ENCODE results near the gene POLR2A.

Gene POLR2A

DNA sequence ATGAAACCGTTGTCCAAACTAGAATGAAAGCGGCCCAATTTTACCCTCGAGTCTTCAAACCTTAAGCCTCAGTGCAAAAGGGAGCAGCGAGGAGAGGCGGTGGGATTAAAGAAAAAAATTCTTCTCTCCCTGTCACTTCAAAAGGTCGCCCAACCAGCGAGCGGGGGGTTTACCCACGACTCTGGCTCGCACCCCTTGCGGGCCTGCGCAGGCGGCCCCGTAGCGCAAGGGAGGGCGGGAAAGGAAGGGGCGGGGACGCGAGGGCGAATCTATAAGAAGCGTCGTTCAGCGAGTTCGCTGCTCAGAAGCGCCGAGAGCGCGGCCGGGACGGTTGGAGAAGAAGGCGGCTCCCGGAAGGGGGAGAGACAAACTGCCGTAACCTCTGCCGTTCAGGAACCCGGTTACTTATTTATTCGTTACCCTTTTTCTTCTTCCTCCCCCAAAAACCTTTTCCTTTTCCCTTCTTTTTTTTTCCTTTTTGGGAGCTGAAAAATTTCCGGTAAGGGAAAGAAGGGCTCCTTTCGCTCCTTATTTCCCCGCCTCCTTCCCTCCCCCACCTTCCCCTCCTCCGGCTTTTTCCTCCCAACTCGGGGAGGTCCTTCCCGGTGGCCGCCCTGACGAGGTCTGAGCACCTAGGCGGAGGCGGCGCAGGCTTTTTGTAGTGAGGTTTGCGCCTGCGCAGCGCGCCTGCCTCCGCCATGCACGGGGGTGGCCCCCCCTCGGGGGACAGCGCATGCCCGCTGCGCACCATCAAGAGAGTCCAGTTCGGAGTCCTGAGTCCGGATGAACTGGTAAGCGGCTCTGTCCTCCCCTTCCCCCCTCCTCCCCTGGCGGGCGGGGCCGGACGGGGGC, at the start of gene POLR2A:
POLR2A (plus strand) TSS at position 300 of the 852 bp plus-strand sequence.
- DNase-seq: peak; percentile 84

DNA sequence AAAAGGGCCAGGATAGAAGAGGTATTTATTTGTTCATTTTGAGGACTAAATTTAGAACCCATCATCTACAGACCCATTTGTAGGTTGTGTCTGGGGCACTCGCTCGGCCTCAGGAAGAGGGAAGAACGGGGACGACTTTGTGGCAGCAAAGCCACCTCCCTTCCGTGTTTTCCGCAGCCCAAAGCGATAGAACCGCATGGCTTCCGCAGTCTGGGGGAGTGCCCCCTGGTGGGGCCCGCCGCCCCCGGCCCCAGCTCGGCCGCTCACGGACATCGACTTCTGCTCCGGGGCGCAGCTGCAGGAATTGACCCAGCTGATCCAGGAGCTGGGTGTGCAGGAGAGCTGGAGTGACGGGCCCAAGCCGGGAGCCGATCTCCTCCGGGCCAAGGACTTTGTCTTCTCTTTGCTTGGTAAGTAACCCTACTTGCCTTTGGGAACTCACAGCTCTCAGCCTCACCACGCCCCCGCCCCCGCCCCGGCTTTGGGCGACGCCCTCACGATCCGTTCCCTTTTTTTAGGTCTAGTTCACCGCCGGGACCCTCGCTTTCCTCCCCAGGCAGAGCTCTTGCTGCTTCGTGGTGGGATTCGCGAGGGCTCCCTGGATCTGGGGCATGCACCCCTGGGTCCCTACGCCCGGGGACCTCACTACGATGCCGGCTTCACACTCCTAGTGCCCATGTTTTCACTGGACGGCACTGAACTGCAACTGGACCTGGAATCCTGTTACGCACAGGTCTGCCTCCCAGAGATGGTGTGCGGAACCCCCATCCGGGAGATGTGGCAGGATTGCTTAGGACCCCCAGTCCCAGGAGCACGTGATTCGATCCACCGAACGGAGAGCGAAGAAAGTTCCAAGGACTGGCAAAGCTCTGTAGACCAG, 48.2 kb upstream of the POLR2A start:
- no peak for DNase-seq

DNA sequence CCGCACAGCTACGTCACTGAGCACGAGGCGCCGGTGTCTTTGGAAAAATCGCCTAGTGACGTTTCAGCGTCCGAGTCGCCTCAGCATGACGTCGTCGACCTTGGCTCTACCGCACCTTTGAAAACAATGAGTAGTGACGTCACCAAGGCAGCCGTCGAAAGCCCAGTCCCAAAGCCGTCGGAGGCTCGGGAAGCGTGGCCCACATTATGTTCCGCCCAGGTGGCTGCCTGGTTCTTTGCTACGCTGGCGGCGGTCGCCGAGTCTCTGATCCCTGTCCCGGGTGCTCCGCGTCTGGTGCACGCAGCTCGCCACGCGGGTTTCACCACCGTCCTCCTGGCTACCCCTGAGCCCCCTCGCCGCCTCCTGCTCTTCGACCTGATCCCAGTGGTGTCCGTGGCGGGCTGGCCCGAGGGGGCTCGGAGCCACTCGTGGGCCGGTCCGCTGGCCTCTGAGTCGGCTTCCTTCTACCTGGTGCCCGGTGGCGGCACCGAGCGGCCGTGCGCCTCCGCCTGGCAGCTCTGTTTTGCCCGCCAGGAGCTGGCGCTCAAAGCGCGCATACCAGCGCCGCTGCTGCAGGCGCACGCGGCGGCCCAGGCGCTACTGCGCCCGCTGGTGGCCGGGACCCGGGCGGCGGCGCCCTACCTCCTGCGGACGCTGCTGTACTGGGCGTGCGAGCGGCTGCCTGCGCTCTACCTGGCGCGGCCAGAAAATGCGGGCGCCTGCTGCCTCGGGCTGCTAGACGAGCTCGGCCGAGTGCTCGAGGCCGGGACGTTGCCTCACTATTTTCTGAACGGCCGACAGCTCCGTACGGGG, 47.4 kb upstream of the POLR2A start:
- peak; percentile 48 for DNase-seq

DNA sequence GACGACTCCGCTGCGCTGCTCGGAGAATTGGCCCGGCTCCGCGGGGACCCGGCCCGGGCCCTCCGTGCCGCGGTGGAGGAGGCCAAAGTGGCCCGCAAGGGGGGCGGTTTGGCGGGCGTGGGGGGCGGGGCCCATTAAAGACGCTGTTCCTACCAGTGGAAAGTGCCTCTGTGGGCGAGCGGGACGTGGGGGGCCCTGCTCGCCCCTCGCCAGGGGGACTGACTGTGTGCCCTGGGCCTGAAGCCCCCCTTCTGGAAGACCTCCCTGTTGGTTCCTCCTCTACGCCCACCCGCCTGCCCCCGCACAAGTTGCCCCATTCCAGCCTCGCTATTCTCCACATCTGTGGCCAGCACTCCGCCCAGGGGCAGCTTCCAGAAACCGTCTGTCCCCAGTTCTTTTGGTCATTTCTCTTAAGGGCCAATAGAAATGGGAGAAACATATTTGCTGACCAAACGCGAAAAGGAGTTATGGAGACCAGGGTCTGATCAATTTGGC, 46.8 kb upstream of the POLR2A start:
- no peak for DNase-seq

DNA sequence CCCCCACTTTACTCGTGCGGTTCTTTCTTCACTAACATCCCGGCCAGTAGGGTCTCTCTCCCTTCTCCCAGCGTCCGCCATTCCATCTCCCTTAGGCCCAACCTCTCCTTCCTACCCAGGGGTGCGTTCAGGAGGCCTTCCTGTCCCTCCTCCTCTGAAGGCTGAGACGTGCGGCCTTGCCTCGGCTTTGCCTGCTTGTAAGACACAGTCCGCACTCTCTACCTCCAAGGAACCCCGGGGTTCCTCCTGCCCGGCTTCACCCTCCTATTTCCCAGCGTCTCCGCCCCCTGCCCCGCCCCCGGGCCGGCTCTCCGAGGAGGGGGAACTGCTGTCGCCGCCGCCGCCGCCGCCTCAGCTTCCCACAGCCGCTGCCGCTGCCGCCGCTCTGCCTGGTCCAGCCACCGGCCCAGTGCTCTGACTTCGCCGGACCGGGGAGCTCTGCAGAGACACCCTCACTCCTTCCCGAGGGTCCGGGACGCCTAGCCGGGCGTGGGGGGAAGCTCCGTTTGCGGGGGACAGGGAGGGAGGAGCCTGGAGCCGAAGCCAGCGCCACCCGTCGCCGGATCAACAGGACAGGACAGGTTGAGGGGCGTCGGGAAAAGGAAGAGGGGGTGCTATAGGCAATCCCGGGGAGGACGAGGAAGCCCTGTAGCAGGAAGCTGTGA, 46.1 kb upstream of the POLR2A start:
- DNase-seq: no peak

DNA sequence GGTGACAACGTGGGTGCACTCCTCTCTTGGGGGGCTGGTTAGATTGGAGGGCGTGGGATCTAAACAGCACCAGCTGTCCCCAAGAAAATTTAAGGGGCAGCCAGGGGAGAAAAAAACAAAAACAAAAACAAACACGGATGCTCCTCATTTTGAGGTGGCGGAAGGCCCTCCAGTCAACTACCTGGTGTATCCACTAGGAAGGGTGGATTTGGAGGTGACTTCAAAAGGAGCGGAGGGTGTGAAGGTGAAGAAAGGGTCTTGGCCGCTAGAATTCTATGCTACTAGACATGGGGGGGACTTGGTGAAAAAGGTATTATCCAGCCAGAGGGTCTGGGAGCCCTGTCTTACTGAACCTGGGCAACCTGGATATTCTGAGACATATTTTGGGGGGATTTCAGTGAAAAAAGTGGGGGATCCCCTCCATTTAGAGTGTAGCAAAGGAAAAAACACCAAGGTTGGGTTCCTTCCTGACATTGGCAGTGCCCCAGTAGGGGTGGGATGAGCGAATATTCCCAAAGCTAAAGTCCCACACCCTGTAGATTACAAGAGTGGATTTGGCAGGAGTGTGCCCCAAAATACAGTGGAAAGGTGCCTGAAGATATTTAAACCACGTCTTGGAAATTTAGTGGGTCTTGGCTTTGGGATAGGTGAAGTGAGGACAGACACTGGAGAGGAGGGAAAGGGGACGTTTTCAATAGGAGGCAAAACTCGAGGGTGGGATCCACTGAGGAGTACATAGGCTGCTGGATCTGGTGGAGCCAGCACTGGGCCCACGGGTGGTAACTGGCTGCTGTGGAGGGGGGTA, 45.3 kb upstream of the POLR2A start:
- no peak for DNase-seq

DNA sequence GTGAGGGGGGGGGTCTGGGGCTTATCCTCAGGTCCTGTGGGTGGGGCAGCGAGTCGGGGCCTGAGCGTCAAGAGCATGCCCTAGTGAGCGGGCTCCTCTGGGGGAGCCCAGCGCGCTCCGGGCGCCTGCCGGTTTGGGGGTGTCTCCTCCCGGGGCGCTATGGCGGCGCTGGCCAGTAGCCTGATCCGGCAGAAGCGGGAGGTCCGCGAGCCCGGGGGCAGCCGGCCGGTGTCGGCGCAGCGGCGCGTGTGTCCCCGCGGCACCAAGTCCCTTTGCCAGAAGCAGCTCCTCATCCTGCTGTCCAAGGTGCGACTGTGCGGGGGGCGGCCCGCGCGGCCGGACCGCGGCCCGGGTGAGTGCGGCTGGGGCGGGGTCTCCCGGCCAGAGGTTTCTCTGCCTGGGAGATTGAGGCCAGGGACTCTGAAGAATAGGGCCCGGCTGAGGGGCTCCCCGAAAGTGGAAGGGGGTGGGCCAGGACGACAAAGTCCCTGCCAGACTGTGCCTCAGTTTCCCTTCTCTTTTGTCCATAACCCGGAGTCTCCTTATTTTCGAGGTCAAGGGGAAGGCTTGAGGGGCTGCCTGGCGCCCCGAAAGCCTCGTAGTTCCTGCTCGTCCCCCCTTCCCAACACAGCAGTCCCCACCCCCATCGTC, 44.6 kb upstream of the POLR2A start, which contains the start of gene FGF11:
FGF11 (plus strand) TSS at position 51 of the 651 bp plus-strand sequence; CDS start at position 160, 109 bp downstream.
- DNase-seq: no peak

DNA sequence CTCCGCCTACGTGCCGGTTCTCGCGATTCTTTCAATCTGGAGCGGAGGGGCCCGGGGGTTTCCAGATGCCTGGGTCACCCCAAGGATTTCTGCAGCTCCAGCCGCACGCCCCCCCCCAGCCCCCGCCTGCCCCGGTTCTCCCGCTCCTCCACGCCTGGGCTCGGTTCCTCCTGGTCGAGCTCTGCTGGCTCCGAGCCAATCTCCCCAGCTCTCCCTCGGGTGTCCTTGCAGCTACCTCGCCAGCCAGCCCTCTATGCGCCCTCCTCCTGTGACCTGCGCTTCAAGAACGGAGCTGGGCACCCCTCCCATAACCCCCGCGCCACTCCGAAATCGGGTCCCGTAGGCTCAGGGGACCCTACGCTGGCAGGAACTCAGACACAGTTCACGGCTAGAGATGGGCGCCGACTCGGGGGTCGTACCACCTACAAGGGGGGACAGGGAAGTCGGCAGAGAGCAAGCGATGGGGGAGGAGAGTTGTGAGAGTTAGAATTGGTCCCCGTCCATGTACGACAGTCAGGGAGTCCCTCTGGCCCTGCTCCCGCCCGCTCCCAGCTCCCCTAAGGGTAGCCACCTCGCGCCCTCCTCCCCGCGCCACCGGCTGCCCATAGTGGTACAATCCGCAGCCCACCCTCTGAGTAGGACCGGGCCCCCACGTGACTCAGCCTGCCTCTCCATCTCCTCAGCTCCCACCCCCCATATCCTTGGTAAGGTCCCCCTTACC, 43.9 kb upstream of the POLR2A start:
- no peak for DNase-seq

DNA sequence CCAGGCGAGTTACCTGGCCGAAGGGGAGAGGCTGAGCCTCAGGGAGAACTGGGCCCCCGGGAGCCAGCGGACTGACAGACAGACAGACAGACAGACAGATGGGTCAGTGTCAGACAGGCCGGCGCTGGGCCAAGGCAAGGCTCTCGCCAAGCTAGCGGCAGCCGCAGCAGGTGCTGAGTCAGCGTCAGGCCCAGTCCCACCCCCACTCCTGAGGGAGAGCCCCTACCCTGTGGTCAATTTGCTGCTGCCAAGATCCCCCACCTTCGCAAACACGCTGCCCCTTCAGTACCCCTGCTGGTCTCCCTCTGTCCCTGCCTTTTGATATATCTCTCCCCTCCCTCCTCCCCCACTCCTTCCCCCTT, 43.4 kb upstream of the POLR2A start:
- no peak for DNase-seq

DNA sequence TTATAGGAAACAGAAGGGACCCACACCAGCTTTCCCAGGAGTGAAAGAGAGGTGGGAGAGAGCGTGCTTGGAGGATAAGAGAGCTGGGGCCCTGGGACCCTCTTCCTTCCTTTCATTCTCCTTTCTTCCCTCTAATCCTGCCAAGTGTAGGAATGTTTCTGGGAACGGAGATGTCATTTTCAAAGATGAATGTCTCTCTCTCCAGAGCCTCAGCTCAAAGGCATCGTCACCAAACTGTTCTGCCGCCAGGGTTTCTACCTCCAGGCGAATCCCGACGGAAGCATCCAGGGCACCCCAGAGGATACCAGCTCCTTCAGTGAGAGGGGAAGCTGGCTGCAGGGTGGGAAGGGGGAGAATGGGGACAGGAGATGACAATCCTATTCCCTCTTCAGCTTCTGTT, 42.9 kb upstream of the POLR2A start:
- no peak for DNase-seq

DNA sequence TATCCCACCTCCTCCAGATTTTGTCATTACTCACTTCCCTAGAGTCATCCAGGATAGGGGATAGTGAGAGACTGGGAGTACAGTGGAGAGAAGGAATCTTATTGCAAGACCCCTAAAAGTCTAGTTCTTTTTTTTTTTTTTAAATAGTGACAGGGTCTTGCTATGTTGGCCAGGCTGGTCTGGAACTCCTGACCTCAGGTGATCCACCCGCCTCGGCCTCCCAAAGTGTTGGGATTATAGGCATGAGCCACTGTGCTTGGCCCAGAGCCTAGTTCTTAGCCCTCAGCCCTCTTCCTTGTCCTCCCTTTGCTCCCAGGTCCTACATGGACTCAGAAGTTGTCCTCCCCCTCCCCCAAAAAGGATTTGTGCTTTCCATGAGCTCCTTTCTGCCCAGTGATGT, 42.0 kb upstream of the POLR2A start:
- no peak for DNase-seq

DNA sequence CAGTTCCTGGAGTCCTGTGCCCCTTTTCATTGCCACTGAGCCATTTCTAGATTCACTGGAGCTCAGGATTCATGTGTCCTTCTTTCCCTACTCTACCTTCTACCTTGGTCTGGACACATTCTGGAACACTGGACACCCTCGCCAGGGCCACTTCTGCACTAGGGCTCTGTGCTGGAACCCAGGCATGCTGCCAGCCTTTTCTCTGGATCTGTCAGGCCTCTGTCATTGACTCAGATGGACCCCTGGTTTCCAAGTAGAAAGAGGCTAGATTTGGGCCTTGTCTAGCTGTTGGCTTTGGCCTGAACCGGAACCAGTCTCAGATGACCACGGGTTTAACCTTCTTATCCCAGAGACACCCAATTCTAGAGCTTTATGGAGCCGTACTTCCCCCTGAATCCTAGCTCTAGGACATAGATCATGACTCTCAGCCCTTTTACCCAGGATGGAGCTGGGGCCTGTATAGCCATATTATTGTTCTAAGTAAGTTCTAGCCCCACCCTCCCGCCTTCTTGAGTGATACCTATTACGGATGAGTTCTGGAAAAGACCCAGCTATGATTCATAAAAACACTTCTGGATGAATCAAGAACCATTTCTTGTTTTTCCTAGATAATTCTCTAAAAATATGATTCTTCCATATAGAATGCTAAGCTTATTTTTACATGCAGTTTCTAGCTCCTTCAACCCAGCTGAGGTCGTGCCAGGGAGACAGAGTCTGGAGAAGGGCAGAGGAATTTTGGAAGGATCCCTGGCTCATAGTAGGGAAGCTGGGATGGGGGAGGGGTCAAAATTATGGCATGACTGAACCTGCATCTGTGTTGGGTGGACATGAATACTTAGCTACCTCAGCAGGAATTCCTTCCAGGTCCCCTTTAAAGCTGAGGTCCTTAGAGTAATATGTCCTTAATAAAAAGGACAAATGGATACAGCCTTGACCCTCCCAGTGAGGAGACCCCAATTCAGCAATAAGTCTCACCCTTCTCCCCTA, 40.4 kb upstream of the POLR2A start:
- DNase-seq: no peak

DNA sequence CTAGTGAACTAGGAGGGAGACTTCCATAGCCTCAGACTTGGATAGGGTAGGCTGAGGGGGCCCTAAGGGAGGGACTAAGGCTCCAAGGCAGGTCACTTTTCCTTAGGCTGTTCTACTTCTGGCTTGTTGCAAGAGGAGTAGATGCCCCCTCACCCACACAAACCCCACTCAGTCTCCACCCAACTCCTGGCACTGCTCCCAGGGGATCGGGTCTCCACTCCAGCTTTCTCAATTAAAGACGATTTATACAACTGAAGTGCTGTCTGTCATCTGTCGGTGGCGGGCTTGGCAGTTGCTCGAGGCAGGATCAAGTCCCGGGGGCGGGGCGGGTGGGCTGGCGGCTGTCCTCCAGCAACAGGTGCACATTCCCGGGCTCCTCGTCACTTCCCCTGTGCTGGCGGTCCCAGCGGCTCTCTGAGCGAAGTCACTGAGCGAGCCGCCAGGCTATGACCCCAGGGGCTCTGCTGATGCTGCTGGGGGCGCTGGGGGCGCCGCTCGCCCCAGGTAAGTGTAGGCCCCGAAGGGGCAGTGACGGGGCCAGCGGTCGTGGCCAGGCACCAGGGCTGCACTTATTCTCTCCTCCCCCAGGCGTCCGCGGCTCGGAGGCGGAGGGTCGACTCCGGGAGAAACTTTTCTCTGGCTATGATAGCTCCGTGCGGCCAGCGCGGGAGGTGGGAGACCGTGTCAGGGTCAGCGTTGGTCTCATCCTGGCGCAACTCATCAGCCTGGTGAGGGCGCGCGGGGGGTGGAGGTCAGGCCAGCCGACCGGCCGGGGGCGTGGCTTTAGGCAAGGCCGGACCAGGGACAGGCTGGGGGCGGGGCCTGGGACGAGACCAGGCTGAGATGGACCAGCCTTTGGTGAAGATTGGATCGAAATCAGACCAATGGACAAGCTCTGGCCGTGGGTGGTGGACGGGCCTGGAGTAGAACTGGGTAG, 39.2 kb upstream of the POLR2A start, which contains the start of gene CHRNB1:
CHRNB1 (plus strand) TSS at position 380 of the 937 bp plus-strand sequence; CDS start at position 447, 67 bp downstream.
- peak; percentile 35 for DNase-seq

DNA sequence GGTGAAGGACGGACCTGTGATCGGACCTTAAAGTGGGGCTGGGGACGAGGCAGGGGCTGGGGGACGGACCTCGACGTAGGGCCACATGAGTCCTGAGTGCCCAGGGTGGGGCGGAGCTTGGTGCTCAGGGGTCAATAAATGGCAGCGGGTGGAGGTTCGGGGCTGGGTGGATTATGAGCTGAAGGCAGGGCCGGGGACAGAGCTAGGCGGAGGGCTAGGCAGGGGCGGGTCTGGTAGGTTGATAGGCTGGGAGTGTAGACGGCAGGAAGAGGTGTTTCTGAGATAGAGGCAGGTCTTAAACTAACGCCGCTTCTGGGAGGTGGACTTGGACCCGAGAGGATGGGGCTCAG, 38.6 kb upstream of the POLR2A start:
- DNase-seq: peak; percentile 24

DNA sequence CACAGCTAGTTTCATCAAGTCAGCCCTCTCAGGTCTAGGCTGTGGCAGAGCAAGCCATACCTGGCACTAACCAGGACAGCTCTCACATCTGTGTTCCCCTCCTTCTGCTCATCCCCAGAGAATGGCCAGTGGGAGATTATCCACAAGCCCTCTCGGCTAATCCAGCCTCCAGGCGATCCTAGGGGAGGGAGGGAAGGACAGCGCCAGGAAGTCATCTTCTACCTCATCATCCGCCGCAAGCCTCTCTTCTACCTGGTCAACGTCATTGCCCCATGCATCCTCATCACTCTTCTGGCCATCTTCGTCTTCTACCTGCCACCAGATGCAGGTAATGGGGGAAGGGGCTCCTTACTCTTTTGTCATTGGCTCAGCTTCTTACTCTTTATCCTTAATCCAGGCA, 35.7 kb upstream of the POLR2A start:
- no peak for DNase-seq

DNA sequence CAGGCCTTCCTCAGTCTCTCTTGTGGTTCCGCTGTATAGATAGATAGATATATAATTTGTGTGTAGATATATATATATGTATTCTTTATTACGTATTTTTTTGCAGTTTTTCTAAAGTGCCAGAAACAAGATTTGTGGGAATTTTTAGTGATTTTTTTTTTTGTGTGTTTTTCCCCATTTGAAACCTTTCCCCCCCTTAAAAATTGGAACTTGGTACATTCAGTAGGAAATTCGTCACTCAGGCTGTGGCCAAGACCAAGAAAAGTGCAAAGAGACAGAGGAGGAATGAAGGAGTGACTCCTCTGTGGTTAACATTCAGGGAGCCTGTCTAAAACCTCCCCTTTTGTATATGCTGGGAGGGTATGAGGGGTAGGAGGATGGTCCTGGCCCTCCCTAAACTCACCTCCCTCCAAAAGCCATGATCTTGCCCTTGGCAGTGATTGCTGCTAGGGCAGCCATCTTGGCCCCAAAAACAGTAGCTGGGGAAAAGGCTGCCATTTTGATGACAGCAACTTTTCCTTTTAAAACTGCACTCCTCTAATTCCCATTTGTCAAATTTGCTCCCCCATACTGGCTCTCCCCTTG, 24.1 kb upstream of the POLR2A start:
- no peak for DNase-seq
